T follicular helper cell (primary cell): ENCODE measurements around the gene SHANK2.

Source experiments
- DNase-seq: peaks from one replicate; pipeline ENCODE4 v3.0.0-alpha.2; 2020; ENCODE audit warnings: low read depth

The SHANK2 gene

GRCh38 chr11:71202598-71202944 is 49.8 kb downstream of the SHANK2 start:
- no peak for DNase-seq
